K562 (cell line): ENCODE results near the gene PDPR.
"Not testable (repeated sequence)": the region's sequence is repeated elsewhere in the genome, so short reads cannot be mapped to it uniquely, and the experiment has no call there.

Experiments
- CREM ChIP-seq: IDR thresholded peaks from 2 replicates; pipeline ENCODE4 v1.6.1; 2014; ENCODE audit warnings: antibody characterized with exemption, low read depth
- CTCF ChIP-seq, 3 experiments: IDR thresholded peaks in 2 of 3; conservative IDR thresholded peaks in 1 of 3; 2 replicates each; pipeline ENCODE4 v1.5.1; 2011 to 2012; ENCODE audit warnings: low read length in 3 of 3, mild to moderate bottlenecking in 3 of 3, control low read depth in 2 of 3, improper control_type of control experiment in 1 of 3, inconsistent platforms in 1 of 3, low read depth in 1 of 3, mixed read lengths in 1 of 3, moderate library complexity in 1 of 3; ENCODE audit not compliant: insufficient read depth in 2 of 3
- EGR1 ChIP-seq: fragments of 450-650 bp; conservative IDR thresholded peaks from 2 replicates; pipeline ENCODE4 v1.6.1; 2017; ENCODE audit warnings: mild to moderate bottlenecking
- EZH2 ChIP-seq: IDR thresholded peaks from 2 replicates; pipeline ENCODE4 v1.6.1; 2012; ENCODE audit warnings: low read depth, mild to moderate bottlenecking, inconsistent platforms, low read length, borderline replicate concordance
- FIP1L1 ChIP-seq: fragments of 200-400 bp; formaldehyde crosslinking; IDR thresholded peaks from 2 replicates; pipeline ENCODE4 v1.6.1; 2018; ENCODE audit warnings: mild to moderate bottlenecking, low read depth, low read length; ENCODE audit not compliant: poor library complexity, severe bottlenecking
- KAT8 ChIP-seq: fragments of 450-650 bp; IDR thresholded peaks from 2 replicates; pipeline ENCODE4 v1.6.1; 2016; ENCODE audit warnings: low read depth, mild to moderate bottlenecking
- MTA3 ChIP-seq: fragments of 450-650 bp; formaldehyde crosslinking; IDR thresholded peaks from 2 replicates; pipeline ENCODE4 v1.6.1; 2017; ENCODE audit warnings: mild to moderate bottlenecking, borderline replicate concordance
- PTBP1 ChIP-seq: fragments of 200-400 bp; formaldehyde crosslinking; IDR thresholded peaks from 2 replicates; pipeline ENCODE4 v1.6.1; 2017; ENCODE audit warnings: low read depth, low read length
- TARDBP ChIP-seq: fragments of 450-650 bp; IDR thresholded peaks from 2 replicates; pipeline ENCODE4 v1.6.1; 2016
- TCFL5 ChIP-seq: fragments of 250-450 bp; sonication (Bioruptor Pico); conservative IDR thresholded peaks from 2 replicates; pipeline ENCODE4 v1.6.1; 2021; ENCODE audit warnings: mild to moderate bottlenecking, moderate library complexity, matching md5 sums

DNA sequence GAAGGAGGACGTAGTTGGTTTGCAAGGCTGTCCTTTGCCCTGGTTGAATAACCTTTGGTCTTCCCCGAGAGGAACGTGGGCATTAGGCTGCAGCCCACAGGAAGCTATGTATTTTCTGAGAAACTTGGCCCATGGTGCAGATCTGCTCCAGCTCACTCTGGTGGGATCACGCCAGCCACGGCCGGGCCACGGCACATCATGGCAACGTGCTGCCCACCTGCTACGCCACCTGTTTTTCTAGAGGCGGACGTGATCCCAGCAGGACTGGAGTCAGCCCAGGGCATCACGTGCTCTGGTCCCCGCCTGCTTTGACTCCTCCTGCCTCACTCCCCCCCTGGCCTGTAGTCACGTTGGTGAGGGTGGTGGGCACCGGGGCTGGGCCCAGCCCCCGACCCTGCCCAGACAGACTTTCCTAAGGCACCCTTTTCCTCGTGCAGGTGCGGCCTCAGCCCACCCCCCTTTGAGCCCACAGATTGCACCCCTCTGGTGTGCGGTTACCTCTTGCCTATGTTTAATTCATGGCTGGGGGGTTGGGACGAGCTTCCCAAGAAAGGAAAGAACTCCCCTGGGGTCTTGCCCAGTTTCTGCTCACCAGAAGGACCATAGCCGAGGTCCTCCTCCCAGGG, 59.2 kb downstream of the PDPR start, which contains the start of gene CLEC18C:
- not testable (repeated sequence) for TF ChIP-seq TCFL5 (CRISPR knock-in tag); FIP1L1; CREM; EZH2; TARDBP; MTA3; CTCF (IDR thresholded peaks at IDR 0.05 in 2 of 3, conservative IDR thresholded peaks at IDR 0.05 in 1 of 3; ENCODE audit: insufficient read depth in 2 of 3, low read depth in 1 of 3, low read length in 3 of 3); KAT8; EGR1; PTBP1
